ENCODE results near the gene WHRN. TPM values are rescaled to one million over a fixed set of nuclear protein-coding genes. Genes with fewer than 3 reads are reported as not detected.
A peak's percentile ranks its signal among the peaks of the same experiment; 100 is the strongest.

The WHRN gene
- total and polyA plus RNA-seq, 2 experiments from 2014 or later: 8.3 to 8.9 TPM

GRCh38 chr9:114522847-114523246 is 17.6 kb upstream of the WHRN start:
- Mint-ChIP-seq H3K27me3 (ENCODE audit: insufficient read depth, low read depth, poor library complexity) (peaks cover 4% of the 10 kb centered on the region), H3K9me3 (no peaks in the 10 kb centered on the region), H3K4me1 (no peaks in the 10 kb centered on the region), H3K27ac (no peak overlapping the region), H3K4me3 (no peak overlapping the region), H3K36me3 (ENCODE audit: low read depth) (no peaks in the 10 kb centered on the region)
- Histone ChIP-seq H3K4me3 (no peak overlapping the region), H3K79me2 (replicated peaks; ENCODE audit: insufficient read depth) (no peaks in the 10 kb centered on the region), H3K27ac (ENCODE audit: low read depth) (no peak overlapping the region), H3K36me3 (ENCODE audit: insufficient read depth) (no peaks in the 10 kb centered on the region), H2AFZ (peak overlapping the region; percentile 52; the same call in 1 of the 2 replicates), H4K20me1 (replicated peaks; ENCODE audit: insufficient read depth) (no peaks in the 10 kb centered on the region), H3K27me3 (ENCODE audit: insufficient read depth) (no peaks in the 10 kb centered on the region), H3F3A (replicated peaks; ENCODE audit: low read depth) (no peaks in the 10 kb centered on the region), H3K4me1 (ENCODE audit: insufficient read depth) (no peaks in the 10 kb centered on the region), H3K4me2 (no peak overlapping the region), H3K9me2 (ENCODE audit: insufficient read depth) (0 out of 2 replicates have a peak, but pooled peaks cover 5% of the 10 kb centered on the region)
- TF ChIP-seq ZNF114 (CRISPR knock-in tag; IDR thresholded peaks at IDR 0.05) (no peak), STAT1 (IDR thresholded peaks at IDR 0.05; ENCODE audit: unreplicated experiment) (no peak), POLR2AphosphoS5 (IDR thresholded peaks at IDR 0.05; ENCODE audit: low read depth) (no peak), EZH2 (IDR thresholded peaks at IDR 0.05; ENCODE audit: low read depth, unreplicated experiment) (no peak), EZH2phosphoT487 (IDR thresholded peaks at IDR 0.05; ENCODE audit: unreplicated experiment) (no peak), JUNB (IDR thresholded peaks at IDR 0.05; ENCODE audit: unreplicated experiment) (no peak), NANOG (IDR thresholded peaks at IDR 0.05; ENCODE audit: borderline replicate concordance) (no peak), CREB1 (CRISPR knock-in tag; IDR thresholded peaks at IDR 0.05; ENCODE audit: low read depth) (no peak), ZNF331 (CRISPR knock-in tag; IDR thresholded peaks at IDR 0.05; ENCODE audit: low read depth) (no peak), ETS1 (IDR thresholded peaks at IDR 0.05) (no peak)
- TF ChIP-seq, protein P1, sequence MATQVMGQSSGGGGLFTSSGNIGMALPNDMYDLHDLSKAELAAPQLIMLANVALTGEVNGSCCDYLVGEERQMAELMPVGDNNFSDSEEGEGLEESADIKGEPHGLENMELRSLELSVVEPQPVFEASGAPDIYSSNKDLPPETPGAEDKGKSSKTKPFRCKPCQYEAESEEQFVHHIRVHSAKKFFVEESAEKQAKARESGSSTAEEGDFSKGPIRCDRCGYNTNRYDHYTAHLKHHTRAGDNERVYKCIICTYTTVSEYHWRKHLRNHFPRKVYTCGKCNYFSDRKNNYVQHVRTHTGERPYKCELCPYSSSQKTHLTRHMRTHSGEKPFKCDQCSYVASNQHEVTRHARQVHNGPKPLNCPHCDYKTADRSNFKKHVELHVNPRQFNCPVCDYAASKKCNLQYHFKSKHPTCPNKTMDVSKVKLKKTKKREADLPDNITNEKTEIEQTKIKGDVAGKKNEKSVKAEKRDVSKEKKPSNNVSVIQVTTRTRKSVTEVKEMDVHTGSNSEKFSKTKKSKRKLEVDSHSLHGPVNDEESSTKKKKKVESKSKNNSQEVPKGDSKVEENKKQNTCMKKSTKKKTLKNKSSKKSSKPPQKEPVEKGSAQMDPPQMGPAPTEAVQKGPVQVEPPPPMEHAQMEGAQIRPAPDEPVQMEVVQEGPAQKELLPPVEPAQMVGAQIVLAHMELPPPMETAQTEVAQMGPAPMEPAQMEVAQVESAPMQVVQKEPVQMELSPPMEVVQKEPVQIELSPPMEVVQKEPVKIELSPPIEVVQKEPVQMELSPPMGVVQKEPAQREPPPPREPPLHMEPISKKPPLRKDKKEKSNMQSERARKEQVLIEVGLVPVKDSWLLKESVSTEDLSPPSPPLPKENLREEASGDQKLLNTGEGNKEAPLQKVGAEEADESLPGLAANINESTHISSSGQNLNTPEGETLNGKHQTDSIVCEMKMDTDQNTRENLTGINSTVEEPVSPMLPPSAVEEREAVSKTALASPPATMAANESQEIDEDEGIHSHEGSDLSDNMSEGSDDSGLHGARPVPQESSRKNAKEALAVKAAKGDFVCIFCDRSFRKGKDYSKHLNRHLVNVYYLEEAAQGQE (IDR thresholded peaks at IDR 0.05; ENCODE audit: unreplicated experiment): no peak
- TF ChIP-seq, protein P2, sequence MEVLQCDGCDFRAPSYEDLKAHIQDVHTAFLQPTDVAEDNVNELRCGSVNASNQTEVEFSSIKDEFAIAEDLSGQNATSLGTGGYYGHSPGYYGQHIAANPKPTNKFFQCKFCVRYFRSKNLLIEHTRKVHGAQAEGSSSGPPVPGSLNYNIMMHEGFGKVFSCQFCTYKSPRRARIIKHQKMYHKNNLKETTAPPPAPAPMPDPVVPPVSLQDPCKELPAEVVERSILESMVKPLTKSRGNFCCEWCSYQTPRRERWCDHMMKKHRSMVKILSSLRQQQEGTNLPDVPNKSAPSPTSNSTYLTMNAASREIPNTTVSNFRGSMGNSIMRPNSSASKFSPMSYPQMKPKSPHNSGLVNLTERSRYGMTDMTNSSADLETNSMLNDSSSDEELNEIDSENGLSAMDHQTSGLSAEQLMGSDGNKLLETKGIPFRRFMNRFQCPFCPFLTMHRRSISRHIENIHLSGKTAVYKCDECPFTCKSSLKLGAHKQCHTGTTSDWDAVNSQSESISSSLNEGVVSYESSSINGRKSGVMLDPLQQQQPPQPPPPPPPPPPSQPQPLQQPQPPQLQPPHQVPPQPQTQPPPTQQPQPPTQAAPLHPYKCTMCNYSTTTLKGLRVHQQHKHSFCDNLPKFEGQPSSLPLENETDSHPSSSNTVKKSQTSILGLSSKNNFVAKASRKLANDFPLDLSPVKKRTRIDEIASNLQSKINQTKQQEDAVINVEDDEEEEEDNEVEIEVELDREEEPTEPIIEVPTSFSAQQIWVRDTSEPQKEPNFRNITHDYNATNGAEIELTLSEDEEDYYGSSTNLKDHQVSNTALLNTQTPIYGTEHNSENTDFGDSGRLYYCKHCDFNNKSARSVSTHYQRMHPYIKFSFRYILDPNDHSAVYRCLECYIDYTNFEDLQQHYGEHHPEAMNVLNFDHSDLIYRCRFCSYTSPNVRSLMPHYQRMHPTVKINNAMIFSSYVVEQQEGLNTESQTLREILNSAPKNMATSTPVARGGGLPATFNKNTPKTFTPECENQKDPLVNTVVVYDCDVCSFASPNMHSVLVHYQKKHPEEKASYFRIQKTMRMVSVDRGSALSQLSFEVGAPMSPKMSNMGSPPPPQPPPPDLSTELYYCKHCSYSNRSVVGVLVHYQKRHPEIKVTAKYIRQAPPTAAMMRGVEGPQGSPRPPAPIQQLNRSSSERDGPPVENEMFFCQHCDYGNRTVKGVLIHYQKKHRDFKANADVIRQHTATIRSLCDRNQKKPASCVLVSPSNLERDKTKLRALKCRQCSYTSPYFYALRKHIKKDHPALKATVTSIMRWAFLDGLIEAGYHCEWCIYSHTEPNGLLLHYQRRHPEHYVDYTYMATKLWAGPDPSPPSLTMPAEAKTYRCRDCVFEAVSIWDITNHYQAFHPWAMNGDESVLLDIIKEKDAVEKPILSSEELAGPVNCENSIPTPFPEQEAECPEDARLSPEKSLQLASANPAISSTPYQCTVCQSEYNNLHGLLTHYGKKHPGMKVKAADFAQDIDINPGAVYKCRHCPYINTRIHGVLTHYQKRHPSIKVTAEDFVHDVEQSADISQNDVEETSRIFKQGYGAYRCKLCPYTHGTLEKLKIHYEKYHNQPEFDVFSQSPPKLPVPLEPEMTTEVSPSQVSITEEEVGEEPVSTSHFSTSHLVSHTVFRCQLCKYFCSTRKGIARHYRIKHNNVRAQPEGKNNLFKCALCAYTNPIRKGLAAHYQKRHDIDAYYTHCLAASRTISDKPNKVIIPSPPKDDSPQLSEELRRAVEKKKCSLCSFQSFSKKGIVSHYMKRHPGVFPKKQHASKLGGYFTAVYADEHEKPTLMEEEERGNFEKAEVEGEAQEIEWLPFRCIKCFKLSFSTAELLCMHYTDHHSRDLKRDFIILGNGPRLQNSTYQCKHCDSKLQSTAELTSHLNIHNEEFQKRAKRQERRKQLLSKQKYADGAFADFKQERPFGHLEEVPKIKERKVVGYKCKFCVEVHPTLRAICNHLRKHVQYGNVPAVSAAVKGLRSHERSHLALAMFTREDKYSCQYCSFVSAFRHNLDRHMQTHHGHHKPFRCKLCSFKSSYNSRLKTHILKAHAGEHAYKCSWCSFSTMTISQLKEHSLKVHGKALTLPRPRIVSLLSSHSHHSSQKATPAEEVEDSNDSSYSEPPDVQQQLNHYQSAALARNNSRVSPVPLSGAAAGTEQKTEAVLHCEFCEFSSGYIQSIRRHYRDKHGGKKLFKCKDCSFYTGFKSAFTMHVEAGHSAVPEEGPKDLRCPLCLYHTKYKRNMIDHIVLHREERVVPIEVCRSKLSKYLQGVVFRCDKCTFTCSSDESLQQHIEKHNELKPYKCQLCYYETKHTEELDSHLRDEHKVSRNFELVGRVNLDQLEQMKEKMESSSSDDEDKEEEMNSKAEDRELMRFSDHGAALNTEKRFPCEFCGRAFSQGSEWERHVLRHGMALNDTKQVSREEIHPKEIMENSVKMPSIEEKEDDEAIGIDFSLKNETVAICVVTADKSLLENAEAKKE (CRISPR knock-in tag; IDR thresholded peaks at IDR 0.05): no peak
- TF ChIP-seq, protein P3, sequence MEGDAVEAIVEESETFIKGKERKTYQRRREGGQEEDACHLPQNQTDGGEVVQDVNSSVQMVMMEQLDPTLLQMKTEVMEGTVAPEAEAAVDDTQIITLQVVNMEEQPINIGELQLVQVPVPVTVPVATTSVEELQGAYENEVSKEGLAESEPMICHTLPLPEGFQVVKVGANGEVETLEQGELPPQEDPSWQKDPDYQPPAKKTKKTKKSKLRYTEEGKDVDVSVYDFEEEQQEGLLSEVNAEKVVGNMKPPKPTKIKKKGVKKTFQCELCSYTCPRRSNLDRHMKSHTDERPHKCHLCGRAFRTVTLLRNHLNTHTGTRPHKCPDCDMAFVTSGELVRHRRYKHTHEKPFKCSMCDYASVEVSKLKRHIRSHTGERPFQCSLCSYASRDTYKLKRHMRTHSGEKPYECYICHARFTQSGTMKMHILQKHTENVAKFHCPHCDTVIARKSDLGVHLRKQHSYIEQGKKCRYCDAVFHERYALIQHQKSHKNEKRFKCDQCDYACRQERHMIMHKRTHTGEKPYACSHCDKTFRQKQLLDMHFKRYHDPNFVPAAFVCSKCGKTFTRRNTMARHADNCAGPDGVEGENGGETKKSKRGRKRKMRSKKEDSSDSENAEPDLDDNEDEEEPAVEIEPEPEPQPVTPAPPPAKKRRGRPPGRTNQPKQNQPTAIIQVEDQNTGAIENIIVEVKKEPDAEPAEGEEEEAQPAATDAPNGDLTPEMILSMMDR (conservative IDR thresholded peaks at IDR 0.05; ENCODE audit: low read depth in 2 of 2): no peak
- DNase-seq (ENCODE audit: low spot score) (no peak), ATAC-seq (no peak)

Measured in GM23338 (cell line).